IMR-90 (cell line): ENCODE data around the gene AZU1. TPM values are rescaled to one million over a fixed set of nuclear protein-coding genes. Genes with fewer than 3 reads are reported as not detected.

Experiments used
- ATAC-seq: fragments of 200-7000 bp; cut with Tn5 transposase; 2 replicates; pipeline ENCODE4 v1.9.1; 2020; ENCODE audit warnings: low read depth, mild to moderate bottlenecking, moderate library complexity
- BruUV-seq: library from RNA; stranded (reverse); fragments of 400-500 nt; replicated peaks from 2 replicates; lab custom pipeline; 2021; lab: Mats Ljungman, UMichigan
- CTCF ChIA-PET: fragments of 300-600 bp; formaldehyde crosslinking; extraction: SDS; loops from one replicate; lab custom pipeline; 2021; ENCODE audit warnings: antibody characterized with exemption; lab: Yijun Ruan, JAX
- POLR2A ChIA-PET: fragments of 300-600 bp; sonication (Branson Sonifier 250); formaldehyde crosslinking; loops from one replicate; lab custom pipeline; 2022; ENCODE audit warnings: antibody characterized with exemption; ENCODE audit not compliant: unreplicated experiment; lab: Charles Lee
- DNase-seq: peaks from one replicate; pipeline ENCODE4 v3.0.0; 2013
- H2AFZ ChIP-seq: replicated peaks from 2 replicates; pipeline ENCODE3; 2013; ENCODE audit warnings: low read length, mild to moderate bottlenecking; ENCODE audit not compliant: poor library complexity
- H2AK5ac ChIP-seq: 2 replicates; pipeline ENCODE4 v1.6.1; 2013; ENCODE audit warnings: low read depth, low read length, inconsistent platforms
- H2AK9ac ChIP-seq: replicated peaks from 2 replicates; pipeline ENCODE3; 2013; ENCODE audit warnings: mild to moderate bottlenecking, low read depth, low read length, moderate library complexity; ENCODE audit not compliant: poor library complexity
- H2BK120ac ChIP-seq: 2 replicates; pipeline ENCODE4 v1.6.1; 2013; ENCODE audit warnings: low read depth, low read length, inconsistent platforms
- H2BK15ac ChIP-seq: 3 replicates; pipeline ENCODE4 v1.6.1; 2013; ENCODE audit warnings: low read depth, low read length, inconsistent platforms
- H2BK20ac ChIP-seq: 2 replicates; pipeline ENCODE4 v1.6.1; 2013; ENCODE audit warnings: low read depth, mild to moderate bottlenecking, inconsistent platforms, low read length, moderate library complexity
- H2BK5ac ChIP-seq: 2 replicates; pipeline ENCODE4 v1.6.1; 2013; ENCODE audit warnings: mild to moderate bottlenecking, low read depth, low read length, inconsistent platforms; ENCODE audit not compliant: poor library complexity, severe bottlenecking
- H3K14ac ChIP-seq: replicated peaks from 2 replicates; pipeline ENCODE4 v1.6.1; 2013; ENCODE audit warnings: low read depth, low read length, inconsistent platforms
- H3K18ac ChIP-seq: 2 replicates; pipeline ENCODE4 v1.6.1; 2013; ENCODE audit warnings: low read depth, low read length, control low read depth
- H3K23ac ChIP-seq: 2 replicates; pipeline ENCODE4 v1.6.1; 2013; ENCODE audit warnings: low read depth, low read length, inconsistent platforms
- H3K27ac ChIP-seq: 2 replicates; pipeline ENCODE4 v1.5.1; 2013; ENCODE audit warnings: mild to moderate bottlenecking, control low read depth, low read length; ENCODE audit not compliant: insufficient read depth
- H3K27me3 ChIP-seq: 2 replicates; pipeline ENCODE4 v1.6.1; 2013; ENCODE audit warnings: low read length; ENCODE audit not compliant: control insufficient read depth, insufficient read depth
- H3K36me3 ChIP-seq: 2 replicates; pipeline ENCODE4 v1.6.1; 2013; ENCODE audit warnings: low read length, mixed read lengths; ENCODE audit not compliant: control insufficient read depth, insufficient read depth
- H3K4ac ChIP-seq: 2 replicates; pipeline ENCODE4 v1.6.1; 2013; ENCODE audit warnings: low read depth, low read length, inconsistent platforms
- H3K4me1 ChIP-seq: 2 replicates; pipeline ENCODE4 v1.6.1; 2013; ENCODE audit warnings: low read length, mixed read lengths; ENCODE audit not compliant: control insufficient read depth, insufficient read depth
- H3K4me2 ChIP-seq: 2 replicates; pipeline ENCODE4 v1.6.1; 2013; ENCODE audit warnings: low read depth, mild to moderate bottlenecking, control low read depth, low read length, moderate library complexity
- H3K4me3 ChIP-seq: 2 replicates; pipeline ENCODE4 v1.5.1; 2013; ENCODE audit warnings: low read depth, mild to moderate bottlenecking, control low read depth, low read length, moderate library complexity; ENCODE audit not compliant: insufficient read depth
- H3K56ac ChIP-seq: 2 replicates; pipeline ENCODE4 v1.6.1; 2013; ENCODE audit warnings: low read length, inconsistent platforms; ENCODE audit not compliant: insufficient read depth; ENCODE audit errors: extremely low read depth
- H3K79me1 ChIP-seq, 2 experiments: 2 replicates each; pipeline ENCODE4 v1.6.1; 2013; ENCODE audit warnings: low read length in 2 of 2, inconsistent platforms in 1 of 2, low read depth in 1 of 2
- H3K9ac ChIP-seq: 2 replicates; pipeline ENCODE4 v1.6.1; 2013; ENCODE audit warnings: low read depth, low read length, control low read depth
- H3K9me1 ChIP-seq: 2 replicates; pipeline ENCODE4 v1.6.1; 2013; ENCODE audit warnings: low read length, inconsistent platforms; ENCODE audit not compliant: insufficient read depth
- H3K9me3 ChIP-seq: 2 replicates; pipeline ENCODE4 v1.6.1; 2013; ENCODE audit warnings: low read length; ENCODE audit not compliant: control insufficient read depth, insufficient read depth
- H4K20me1 ChIP-seq: 2 replicates; pipeline ENCODE4 v1.6.1; 2013; ENCODE audit warnings: low read length, inconsistent platforms; ENCODE audit not compliant: insufficient read depth
- H4K5ac ChIP-seq: 2 replicates; pipeline ENCODE4 v1.6.1; 2013; ENCODE audit warnings: mild to moderate bottlenecking, low read depth, low read length, control low read depth
- H4K8ac ChIP-seq, 2 experiments: 2 replicates each; pipeline ENCODE4 v1.6.1; 2013; ENCODE audit warnings: low read depth in 2 of 2, low read length in 2 of 2, control low read depth in 1 of 2, inconsistent platforms in 1 of 2
- H4K91ac ChIP-seq: 2 replicates; pipeline ENCODE4 v1.6.1; 2013; ENCODE audit warnings: low read depth, low read length, inconsistent platforms; ENCODE audit not compliant: insufficient read depth
- BHLHE40 ChIP-seq: fragments of 150-350 bp; IDR thresholded peaks from 2 replicates; pipeline ENCODE4 v1.6.1; 2016; ENCODE audit warnings: mild to moderate bottlenecking, low read depth, low read length
- CEBPB ChIP-seq: IDR thresholded peaks from 2 replicates; pipeline ENCODE4 v1.6.1; 2012; ENCODE audit warnings: low read depth, low read length, improper control_type of control experiment
- FOS ChIP-seq: fragments of 150-350 bp; IDR thresholded peaks from 2 replicates; pipeline ENCODE4 v1.6.1; 2016; ENCODE audit warnings: low read depth, low read length
- MAFK ChIP-seq: IDR thresholded peaks from 2 replicates; pipeline ENCODE4 v1.6.1; 2012; ENCODE audit warnings: low read depth, low read length, improper control_type of control experiment
- MAZ ChIP-seq: IDR thresholded peaks from 2 replicates; pipeline ENCODE4 v1.6.1; 2012; ENCODE audit warnings: low read depth, mild to moderate bottlenecking, low read length, improper control_type of control experiment, moderate library complexity, borderline replicate concordance
- MXI1 ChIP-seq: IDR thresholded peaks from 2 replicates; pipeline ENCODE4 v1.6.1; 2012; ENCODE audit warnings: low read depth, mild to moderate bottlenecking, low read length, moderate library complexity, borderline replicate concordance
- NFE2L2 ChIP-seq: fragments of 150-350 bp; IDR thresholded peaks from 2 replicates; pipeline ENCODE4 v1.6.1; 2016; ENCODE audit warnings: low read depth, mild to moderate bottlenecking, low read length
- POLR2A ChIP-seq: IDR thresholded peaks from 2 replicates; pipeline ENCODE4 v1.6.1; 2012; ENCODE audit warnings: mild to moderate bottlenecking, low read depth, low read length
- RFX5 ChIP-seq: IDR thresholded peaks from 2 replicates; pipeline ENCODE4 v1.8.0; 2012; ENCODE audit warnings: low read depth, mild to moderate bottlenecking, low read length, moderate library complexity
- SMC3 ChIP-seq: fragments of 150-350 bp; IDR thresholded peaks from 2 replicates; pipeline ENCODE4 v1.6.1; 2016; ENCODE audit warnings: low read depth, mild to moderate bottlenecking, antibody characterized with exemption, low read length, moderate library complexity
- USF2 ChIP-seq: fragments of 150-350 bp; IDR thresholded peaks from 2 replicates; pipeline ENCODE4 v1.6.1; 2017; ENCODE audit warnings: mild to moderate bottlenecking, antibody characterized with exemption, low read length, low read depth
- WGBS, 2 experiments: methylation state at CpG; one replicate each; pipeline versions ENCODE4 v1.1.5 to v1.1.7; 2013; ENCODE audit warnings: missing lambda C conversion rate in 2 of 2; ENCODE audit not compliant: insufficient read length in 1 of 2; ENCODE audit errors: extremely low coverage in 2 of 2; 5-methylcytosine and 5-hydroxymethylcytosine counted together
- dilution Hi-C: fragments of 300-500 bp; cut with HindIII; formaldehyde crosslinking; loops from one replicate; pipeline ENCODE4 v1.14.3; 2018; ENCODE audit warnings: low sequenced_read_pairs; ENCODE audit not compliant: unreplicated experiment
- in situ Hi-C: fragments of 300-500 bp; cut with MboI; formaldehyde crosslinking; loops from 3 replicates; pipeline ENCODE4 v1.14.3; 2019; ENCODE audit warnings: low sequenced_read_pairs, inconsistent platforms, mixed read lengths
- intact Hi-C: fragments of 100-400 bp; cut with micrococcal nuclease; formaldehyde crosslinking; loops from 2 replicates; pipeline ENCODE4 v1.10.0; 2022
- polyA plus RNA-seq, 3 experiments: library from polyadenylated mRNA; depleted of rRNA; stranded (reverse); fragments of >200 nt; gene quantifications; 2 replicates each; pipeline ENCODE4 v1.2.3, GENCODE V29; 2012; ENCODE audit warnings: low replicate concordance in 1 of 3
- total RNA-seq: library from RNA; depleted of rRNA; stranded (reverse); fragments of >200 nt; gene quantifications from 2 replicates; pipeline ENCODE4 v1.2.3, GENCODE V29; 2012

The AZU1 gene
- total and polyA plus RNA-seq, 2 of the 4 experiments (the other 2 are of a cell fraction): 0.12 TPM; not detected in 1

GRCh38 chr19:780935-781334 is 46.7 kb upstream of the AZU1 start:
- Histone ChIP-seq H2AK9ac (peak overlapping the region; percentile 52), H3K4me3 (no peak overlapping the region), H3K4ac (peak overlapping the region; percentile 74), H3K18ac (no peak overlapping the region), H4K91ac (peak overlapping the region; percentile 55), H3K4me2 (no peak overlapping the region), H4K5ac (no peak overlapping the region), H4K20me1 (peaks cover 3% of the 10 kb centered on the region; the same call in 1 of the 2 replicates), H3K23ac (no peak overlapping the region), H3K9me3 (no peaks in the 10 kb centered on the region), H3K4me1 (peaks cover 19% of the 10 kb centered on the region), H3K27ac (no peak overlapping the region), H3K79me1 (peaks cover 2 to 38% of the 10 kb centered on the region in 2 experiments; a peak in 2 of 4 replicates), H3K9me1 (peaks cover 15% of the 10 kb centered on the region), H3K56ac (no peak overlapping the region), H2AK5ac (peak overlapping the region; percentile 27; the same call in 1 of the 2 replicates), H3K36me3 (no peaks in the 10 kb centered on the region), H2BK15ac (no peak overlapping the region), H3K14ac (no peak overlapping the region), H4K8ac (no peak overlapping the region), H2AFZ (no peak overlapping the region), H2BK20ac (peak overlapping the region; percentile 66), H2BK120ac (peak overlapping the region; percentile 59; the same call in 1 of the 2 replicates), H3K9ac (no peak overlapping the region), H3K27me3 (no peaks in the 10 kb centered on the region), H2BK5ac (no peak overlapping the region)
- ChIA-PET POLR2A (interaction anchor here (0.8 kb wide), 1 partner anchor 81 kb away, joined by 3 read pairs; no protein-coding TSS in a partner anchor), CTCF (no interaction called here)
- TF ChIP-seq MAFK (no peak), SMC3 (no peak), POLR2A (no peak), CEBPB (no peak), BHLHE40 (no peak), MXI1 (no peak), NFE2L2 (no peak), MAZ (no peak), RFX5 (no peak), USF2 (no peak), FOS (no peak)
- 80% methylated on average over 10 of the region's 15 CpGs; no CpG with 5 or more reads in 1 of the 2 experiments for WGBS, 2 experiments
- BruUV-seq: no TSS peak
- dilution Hi-C loops (no loop called here), intact Hi-C loops (no loop called here), in situ Hi-C loops (no loop called here)
- DNase-seq (no peak), ATAC-seq (no peak)
